Activated CD4-positive, alpha-beta T cell treated with anti-CD3 and anti-CD28 coated beads, Interleukin-2, amount 50 U/mL, for 24 hours (primary cell): Measurements from ENCODE around the gene KCNE4.

Experiments
- DNase-seq, 2 donors: peaks; one replicate each; pipeline ENCODE4 v3.0.0-alpha.2; 2020; ENCODE audit warnings: low read depth in 1 of 2, low spot score in 1 of 2

The KCNE4 gene

GRCh38 chr2:223040527-223040926 is 11.5 kb upstream of the KCNE4 start:
- DNase-seq = no peak

DNA sequence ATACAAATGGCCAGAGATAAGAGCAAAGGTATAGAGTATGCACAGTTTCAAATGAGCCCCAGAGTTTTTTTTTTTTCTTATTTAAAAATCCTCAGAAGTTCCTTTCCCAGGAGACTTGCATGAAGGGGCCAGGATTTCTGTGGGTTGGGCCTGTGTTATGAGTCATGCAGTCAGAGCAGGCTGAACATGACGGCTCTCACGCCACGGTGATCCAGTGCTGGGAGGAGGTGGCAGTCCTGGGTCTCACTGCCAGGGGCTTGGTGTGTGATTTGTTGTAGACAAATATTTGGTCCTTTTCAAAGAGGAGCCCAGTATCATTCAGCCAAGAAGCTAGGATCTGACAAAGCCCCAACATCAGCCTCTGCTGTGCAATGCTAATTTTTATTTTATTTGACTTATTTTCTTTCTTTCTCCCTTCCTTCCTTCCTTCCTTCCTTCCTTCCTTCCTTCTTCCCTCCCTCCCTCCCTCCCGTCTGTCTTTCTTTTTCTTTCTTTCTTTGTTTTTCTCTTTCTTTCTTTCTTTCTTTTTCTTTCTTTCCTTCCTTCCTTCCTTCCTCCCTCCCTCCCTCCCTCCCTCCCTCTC is 10.4 kb upstream of the KCNE4 start:
- no peak for DNase-seq

DNA sequence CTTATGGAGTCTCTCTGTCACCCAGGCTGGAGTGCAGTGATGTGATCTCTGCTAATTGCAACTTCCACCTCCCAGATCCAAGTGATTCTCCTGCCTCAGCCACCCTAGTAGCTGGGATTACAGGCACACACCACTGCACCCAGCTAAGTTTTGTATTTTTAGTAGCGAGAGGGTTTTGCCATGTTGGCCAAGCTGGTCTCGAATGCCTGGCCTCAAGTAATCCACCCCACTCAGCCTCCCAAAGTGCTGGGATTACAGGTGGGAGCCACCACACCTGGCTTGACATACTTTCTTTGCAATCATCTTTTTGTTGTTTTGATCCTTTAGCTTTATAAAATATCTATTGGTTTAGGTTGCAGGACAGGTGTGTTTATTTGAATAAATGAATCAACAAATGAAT is 9.7 kb upstream of the KCNE4 start:
- DNase-seq = no peak

- no peak for DNase-seq
Measured at GRCh38 chr2:223042704-223043118, 9.3 kb upstream of the KCNE4 start.

DNA sequence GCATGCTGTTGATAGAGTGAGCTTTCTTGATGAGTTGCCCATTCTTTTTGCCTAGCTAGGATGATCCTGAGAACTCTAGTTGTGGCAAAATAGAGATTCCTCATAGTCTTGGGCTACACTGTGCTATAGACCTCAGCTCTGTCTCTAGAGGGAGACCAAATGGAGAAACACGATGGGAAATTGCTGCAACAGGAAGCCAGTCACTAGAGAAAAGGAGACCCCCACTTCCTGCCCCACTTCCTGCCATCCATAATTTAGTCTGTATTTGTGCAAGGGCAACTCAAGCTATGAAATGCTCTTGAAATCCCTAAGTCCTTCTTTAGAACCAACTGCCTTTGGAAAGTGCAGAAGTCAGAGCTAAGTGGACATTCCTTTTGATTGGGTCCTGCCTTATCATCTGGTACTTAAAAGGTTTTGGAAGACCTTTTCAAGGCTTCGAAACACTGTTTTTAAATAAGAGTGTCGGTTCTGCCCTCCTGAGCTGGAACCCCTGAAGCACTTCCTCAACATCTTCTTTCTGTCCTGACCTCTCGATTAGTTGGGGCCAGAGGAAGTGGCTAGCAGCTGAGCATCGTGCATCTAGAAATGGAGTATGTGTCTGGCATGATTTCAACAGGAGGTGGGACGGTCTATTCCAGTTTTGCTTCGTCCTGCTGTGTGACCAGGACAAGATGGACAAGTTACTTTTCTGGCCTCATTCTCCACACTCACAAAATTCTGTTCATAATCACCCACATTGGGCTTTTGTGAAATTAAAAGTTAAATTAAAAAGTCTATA is 8.6 kb upstream of the KCNE4 start:
- DNase-seq = no peak

DNA sequence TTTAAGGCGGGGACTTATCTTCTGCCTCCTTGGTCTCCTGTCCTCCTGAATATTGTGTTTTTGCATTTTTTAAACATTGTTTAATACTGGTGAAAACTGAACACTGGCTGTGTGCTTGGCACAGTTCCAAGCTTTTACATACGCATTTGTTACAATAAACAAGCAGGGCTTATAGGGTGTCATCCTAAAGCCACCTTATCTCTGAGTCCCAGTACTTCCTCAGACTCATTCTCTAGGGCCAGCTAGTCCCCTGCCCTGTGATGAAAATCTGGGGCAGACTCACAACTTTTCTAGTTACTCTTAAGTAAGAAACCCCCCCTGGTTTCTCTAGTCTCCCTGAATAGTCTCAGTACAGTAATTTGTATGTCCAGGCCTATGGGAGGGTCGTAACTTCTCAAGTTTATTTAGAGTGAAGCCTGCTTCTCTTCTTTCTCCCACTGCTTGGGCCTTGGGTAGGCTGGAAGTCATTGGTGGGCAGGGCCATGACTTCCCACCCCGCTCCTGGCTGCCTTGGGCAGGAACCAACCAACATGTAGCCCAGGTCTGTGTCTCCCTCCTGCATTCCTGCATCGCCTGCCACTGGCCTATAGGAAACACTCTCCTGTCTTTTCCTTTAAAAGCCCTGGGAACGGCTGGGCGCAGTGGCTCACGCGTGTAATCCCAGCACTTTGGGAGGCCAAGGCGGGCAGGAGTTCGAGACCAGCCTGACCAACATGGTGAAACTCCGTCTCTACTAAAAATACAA is 7.7 kb upstream of the KCNE4 start:
- no peak for DNase-seq

DNA sequence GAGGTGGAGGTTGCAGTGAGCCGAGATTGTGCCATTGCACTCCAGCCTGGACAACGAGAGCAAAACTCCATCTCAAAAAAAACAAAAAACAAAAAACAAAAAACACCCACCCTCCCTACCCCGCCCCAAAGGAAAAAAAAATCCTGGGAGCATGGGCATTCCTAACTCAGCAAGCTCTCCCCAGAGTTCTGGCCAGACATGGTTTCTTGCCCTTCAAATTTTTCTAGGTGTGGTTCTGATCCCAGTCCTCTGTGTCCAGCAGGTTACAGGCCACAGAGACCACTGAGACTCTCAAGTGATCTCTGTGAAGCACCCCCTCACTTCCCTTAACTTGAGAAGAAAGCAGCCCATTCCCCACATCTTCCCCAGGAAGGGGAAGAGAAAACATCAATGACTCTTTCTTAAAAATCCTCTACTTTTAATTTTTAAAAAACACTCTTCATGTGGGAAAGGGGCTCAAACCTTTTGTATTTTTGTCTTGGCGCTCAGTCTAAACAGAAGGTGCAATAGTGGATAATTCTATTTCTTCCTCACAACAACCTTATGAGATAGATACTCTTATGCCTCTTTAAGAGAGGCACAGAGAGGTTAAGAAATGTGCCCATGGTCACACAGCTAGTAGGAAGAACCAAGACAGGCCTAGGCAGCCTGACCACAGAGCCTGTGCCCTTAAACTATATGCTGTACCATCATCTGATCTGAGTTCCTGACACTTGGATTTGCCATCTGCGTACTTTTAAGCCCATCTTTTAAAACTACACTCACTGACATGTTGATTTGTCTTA is 6.9 kb upstream of the KCNE4 start:
- DNase-seq = no peak

- no peak for DNase-seq
Measured at GRCh38 chr2:223046470-223047040, 5.4 kb upstream of the KCNE4 start.

- no peak for DNase-seq
Measured at GRCh38 chr2:223047260-223047761, 4.7 kb upstream of the KCNE4 start.

GRCh38 chr2:223048519-223048918 is 3.5 kb upstream of the KCNE4 start:
- no peak for DNase-seq

- no peak for DNase-seq
Measured at GRCh38 chr2:223049356-223049755, 2.6 kb upstream of the KCNE4 start.

GRCh38 chr2:223050188-223050587 is 1.8 kb upstream of the KCNE4 start:
- no peak for DNase-seq

- DNase-seq = no peak
Measured at GRCh38 chr2:223050900-223051504, 988 bp upstream of the KCNE4 start.

DNA sequence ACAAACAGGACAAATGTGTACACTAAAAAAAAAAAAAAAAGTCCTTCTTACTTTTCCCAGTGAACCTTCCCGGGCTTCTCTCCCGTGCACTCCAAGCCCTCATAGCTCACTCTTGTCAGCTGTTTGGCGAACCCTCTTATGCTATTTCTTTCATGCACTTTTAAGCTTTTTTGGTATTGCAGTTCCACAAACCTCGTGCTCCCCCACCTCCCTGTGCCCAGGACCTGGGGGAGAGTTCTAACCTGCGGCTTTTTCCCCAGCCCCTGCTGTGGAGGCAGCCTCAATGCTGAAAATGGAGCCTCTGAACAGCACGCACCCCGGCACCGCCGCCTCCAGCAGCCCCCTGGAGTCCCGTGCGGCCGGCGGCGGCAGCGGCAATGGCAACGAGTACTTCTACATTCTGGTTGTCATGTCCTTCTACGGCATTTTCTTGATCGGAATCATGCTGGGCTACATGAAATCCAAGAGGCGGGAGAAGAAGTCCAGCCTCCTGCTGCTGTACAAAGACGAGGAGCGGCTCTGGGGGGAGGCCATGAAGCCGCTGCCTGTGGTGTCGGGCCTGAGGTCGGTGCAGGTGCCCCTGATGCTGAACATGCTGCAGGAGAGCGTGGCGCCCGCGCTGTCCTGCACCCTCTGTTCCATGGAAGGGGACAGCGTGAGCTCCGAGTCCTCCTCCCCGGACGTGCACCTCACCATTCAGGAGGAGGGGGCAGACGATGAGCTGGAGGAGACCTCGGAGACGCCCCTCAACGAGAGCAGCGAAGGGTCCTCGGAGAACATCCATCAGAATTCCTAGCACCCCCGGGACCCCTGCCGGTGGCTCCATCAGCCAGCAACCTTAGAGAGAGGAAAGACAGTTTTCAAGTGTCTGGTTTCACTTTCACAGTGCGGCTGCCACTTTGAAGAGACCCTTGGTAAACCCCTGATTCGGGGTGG is 826 bp downstream of the KCNE4 start:
- no peak for DNase-seq

DNA sequence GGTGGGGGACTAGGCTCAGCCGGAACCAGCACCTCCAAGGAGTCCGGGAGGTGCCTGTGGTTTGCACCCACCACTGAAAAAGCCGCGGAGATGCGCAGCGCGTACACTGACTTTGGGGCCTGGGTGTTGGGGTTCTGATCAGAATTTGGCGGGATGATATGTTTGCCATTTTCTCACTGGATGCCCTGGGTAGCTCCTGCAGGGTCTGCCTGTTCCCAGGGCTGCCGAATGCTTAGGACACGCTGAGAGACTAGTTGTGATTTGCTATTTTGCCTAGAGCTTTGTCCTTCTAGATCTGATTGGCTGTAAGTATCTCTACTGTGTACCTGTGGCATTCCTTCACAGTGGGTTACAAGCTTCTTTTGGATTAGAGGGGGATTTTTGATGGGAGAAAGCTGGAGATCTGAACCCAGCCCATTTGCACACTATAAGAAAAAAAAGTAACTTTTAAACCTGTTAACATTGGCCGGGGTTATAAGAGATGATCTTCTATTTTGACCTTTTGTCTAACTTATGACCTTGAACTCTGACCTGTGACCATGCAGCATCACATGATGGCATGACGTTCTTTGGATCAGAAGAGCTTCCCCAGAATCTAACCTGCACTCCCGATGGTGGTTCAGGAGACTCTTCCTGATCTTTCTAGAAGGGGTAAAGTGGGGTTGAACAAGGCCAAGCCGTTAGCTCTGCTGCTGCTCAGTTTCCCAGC is 1.6 kb downstream of the KCNE4 start:
- DNase-seq = no peak

DNA sequence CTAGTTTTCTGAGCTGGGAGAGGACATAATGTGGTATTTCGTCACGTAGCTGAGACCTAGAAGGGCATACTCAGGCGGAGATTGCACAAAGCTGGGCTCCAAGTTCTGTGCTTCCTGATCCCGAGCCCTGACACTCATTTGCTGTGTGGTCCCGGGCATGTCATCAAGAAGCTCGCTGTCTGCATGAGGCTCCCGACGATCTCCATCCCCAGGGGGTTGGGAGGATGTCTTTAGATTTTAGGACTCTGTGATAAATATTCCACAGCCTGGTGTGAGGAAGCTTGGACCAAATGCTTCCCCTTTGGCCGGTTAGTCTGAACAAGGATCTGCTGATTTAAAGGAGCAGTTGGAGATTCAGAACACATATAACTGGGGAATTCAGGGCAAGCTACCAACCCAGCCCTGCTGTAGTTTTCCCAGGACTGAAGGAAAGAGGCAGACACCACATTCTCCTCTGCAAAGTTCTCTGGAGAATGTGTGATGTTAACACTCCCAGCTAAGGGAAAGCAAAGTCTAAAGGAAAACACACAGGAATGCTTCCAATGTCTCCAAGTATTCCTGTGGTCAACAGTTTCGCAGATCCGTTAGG is 2.3 kb downstream of the KCNE4 start:
- no peak for DNase-seq

GRCh38 chr2:223055140-223055539 is 3.1 kb downstream of the KCNE4 start:
- DNase-seq = no peak

GRCh38 chr2:223055836-223056235 is 3.8 kb downstream of the KCNE4 start:
- DNase-seq = no peak
